Ecto neural progenitor cell (in vitro differentiated cells): ENCODE data around the gene ANGEL2.
"Not testable (repeated sequence)": the region's sequence is repeated elsewhere in the genome, so short reads cannot be mapped to it uniquely, and the experiment has no call there.

Source experiments
- DNase-seq: peaks from one replicate; pipeline ENCODE4 v3.0.0-alpha.2; 2018; ENCODE audit warnings: low spot score

The ANGEL2 gene

GRCh38 chr1:213015099-213016050 is at the start of gene ANGEL2:
ANGEL2 (minus strand) TSS chr1:213015867; CDS start chr1:213015671, 196 bp downstream.
- DNase-seq = peak; percentile 94

- DNase-seq = no peak
These were observed 45.6 kb upstream of the ANGEL2 start for GRCh38 chr1:213061263-213061662.

GRCh38 chr1:213060836-213061235 is 45.2 kb upstream of the ANGEL2 start:
- DNase-seq = no peak

GRCh38 chr1:213057264-213058059 is 41.8 kb upstream of the ANGEL2 start:
- no peak for DNase-seq

GRCh38 chr1:213055767-213056166 is 40.1 kb upstream of the ANGEL2 start:
- DNase-seq = no peak

GRCh38 chr1:213054733-213055591 is 39.3 kb upstream of the ANGEL2 start:
- no peak for DNase-seq

GRCh38 chr1:213054142-213054541 is 38.5 kb upstream of the ANGEL2 start:
- DNase-seq = no peak

- DNase-seq = no peak
These were observed 37.8 kb upstream of the ANGEL2 start for GRCh38 chr1:213053455-213053854.

GRCh38 chr1:213051881-213052202 is 36.2 kb upstream of the ANGEL2 start:
- no peak for DNase-seq

- peak; percentile 86 for DNase-seq
These were observed 35.6 kb upstream of the ANGEL2 start, which contains the start of gene RPS6KC1 for GRCh38 chr1:213051127-213051880. RPS6KC1 (plus strand) TSS chr1:213051241; CDS start chr1:213051405, 164 bp downstream.

GRCh38 chr1:213050745-213051126 is 35.1 kb upstream of the ANGEL2 start:
- no peak for DNase-seq

GRCh38 chr1:213049232-213049631 is 33.6 kb upstream of the ANGEL2 start:
- no peak for DNase-seq

- not testable (repeated sequence) for DNase-seq
These were observed 29.9 kb upstream of the ANGEL2 start for GRCh38 chr1:213045321-213046226.

- DNase-seq = no peak
These were observed 25.8 kb upstream of the ANGEL2 start for GRCh38 chr1:213041443-213041842.

GRCh38 chr1:213035573-213035972 is 19.9 kb upstream of the ANGEL2 start:
- no peak for DNase-seq

- DNase-seq = no peak
These were observed 19.0 kb upstream of the ANGEL2 start for GRCh38 chr1:213034713-213035112.

- no peak for DNase-seq
These were observed 17.0 kb upstream of the ANGEL2 start for GRCh38 chr1:213032651-213033050.

- not testable (repeated sequence) for DNase-seq
These were observed 11.4 kb upstream of the ANGEL2 start for GRCh38 chr1:213027024-213027423.

- DNase-seq = no peak
These were observed 4.3 kb upstream of the ANGEL2 start for GRCh38 chr1:213020016-213020415.

- DNase-seq = no peak
These were observed 3.8 kb upstream of the ANGEL2 start for GRCh38 chr1:213019450-213019849.
